SK-N-SH (cell line): ENCODE measurements around the gene NAALADL2. TPM values are rescaled to one million over a fixed set of nuclear protein-coding genes. Genes with fewer than 3 reads are reported as not detected.

Source experiments
- CTCF ChIA-PET: fragments of 300-600, 350-600 bp; formaldehyde crosslinking; extraction: SDS; loops from one replicate; lab custom pipeline; 2021; lab: Yijun Ruan, JAX
- POLR2A ChIA-PET: fragments of 350-600 bp; sonication (Branson Sonifier 250); formaldehyde crosslinking; extraction: SDS; loops from one replicate; lab custom pipeline; 2020; ENCODE audit warnings: antibody characterized with exemption, inconsistent platforms; lab: Yijun Ruan, JAX
- DNase-seq: peaks from one replicate; pipeline ENCODE4 v3.0.0; 2012
- H2AFZ ChIP-seq: fragments of 200-600 bp; sonication (generic); 2 replicates; pipeline ENCODE4 v1.8.1; 2016; ENCODE audit warnings: antibody characterized with exemption, mild to moderate bottlenecking, low read depth
- H3F3A ChIP-seq: fragments of 200-600 bp; sonication (generic); replicated peaks from 2 replicates; pipeline ENCODE3; 2016; ENCODE audit warnings: antibody characterized with exemption, mild to moderate bottlenecking; ENCODE audit not compliant: insufficient read depth
- H3K27ac ChIP-seq, 2 experiments: fragments of 200-500 bp in 1 of 2; fragments of 200-600 bp in 1 of 2; sonication (Bioruptor generic) in 1 of 2; sonication (generic), shearing (Covaris generic) in 1 of 2; 2 replicates each; pipeline versions ENCODE4 v1.5.1 to v1.6.1; 2014 to 2016; ENCODE audit warnings: low read depth in 2 of 2, inconsistent platforms in 1 of 2, low read length in 1 of 2, mild to moderate bottlenecking in 1 of 2, mixed read lengths in 1 of 2
- H3K27me3 ChIP-seq: fragments of 200-600 bp; sonication (generic), shearing (Covaris generic); 2 replicates; pipeline ENCODE4 v1.6.1; 2016; ENCODE audit warnings: mixed run types; ENCODE audit not compliant: insufficient read depth
- H3K36me3 ChIP-seq, 2 experiments: fragments of 200-500 bp in 1 of 2; fragments of 200-600 bp in 1 of 2; sonication (Bioruptor generic) in 1 of 2; sonication (generic) in 1 of 2; replicated peaks in 1 of 2; 2 replicates each; pipeline versions ENCODE3 to v1.5.1; 2014 to 2016; ENCODE audit warnings: low read length in 1 of 2, mild to moderate bottlenecking in 1 of 2; ENCODE audit not compliant: insufficient read depth in 2 of 2, control insufficient read depth in 1 of 2
- H3K4me1 ChIP-seq, 2 experiments: fragments of 200-500 bp in 1 of 2; fragments of 200-600 bp in 1 of 2; sonication (Bioruptor generic) in 1 of 2; sonication (generic), shearing (Covaris generic) in 1 of 2; 2 replicates each; pipeline versions ENCODE4 v1.5.1 to v1.6.1; 2014 to 2016; ENCODE audit warnings: low read depth in 1 of 2, low read length in 1 of 2, mixed run types in 1 of 2; ENCODE audit not compliant: insufficient read depth in 2 of 2, control insufficient read depth in 1 of 2
- H3K4me2 ChIP-seq: fragments of 200-600 bp; sonication (generic), shearing (Covaris generic); 2 replicates; pipeline ENCODE4 v1.6.1; 2017; ENCODE audit warnings: mixed run types
- H3K4me3 ChIP-seq, 2 experiments: fragments of 200-500 bp in 1 of 2; fragments of 200-600 bp in 1 of 2; sonication (Bioruptor generic) in 1 of 2; sonication (generic), shearing (Covaris generic) in 1 of 2; 2 replicates each; pipeline versions ENCODE4 v1.5.1 to v1.8.1; 2014 to 2016; ENCODE audit warnings: low read depth in 2 of 2, inconsistent platforms in 1 of 2, low read length in 1 of 2, mild to moderate bottlenecking in 1 of 2, mixed read lengths in 1 of 2, moderate library complexity in 1 of 2
- H3K79me2 ChIP-seq: fragments of 200-600 bp; sonication (generic); 2 replicates; pipeline ENCODE4 v1.8.1; 2017; ENCODE audit warnings: mild to moderate bottlenecking; ENCODE audit not compliant: insufficient read depth
- H3K9ac ChIP-seq: fragments of 200-600 bp; sonication (generic); 2 replicates; pipeline ENCODE4 v1.6.1; 2017; ENCODE audit warnings: mixed run types
- H3K9me2 ChIP-seq: fragments of 200-600 bp; sonication (generic); 2 replicates; pipeline ENCODE4 v1.6.1; 2017; ENCODE audit warnings: mixed run types
- H3K9me3 ChIP-seq: fragments of 200-600 bp; sonication (generic); 2 replicates; pipeline ENCODE4 v1.6.1; 2017; ENCODE audit warnings: mixed run types, mild to moderate bottlenecking, moderate library complexity
- H4K20me1 ChIP-seq: fragments of 200-600 bp; sonication (generic); 2 replicates; pipeline ENCODE4 v1.6.1; 2017; ENCODE audit warnings: mild to moderate bottlenecking, mixed run types; ENCODE audit not compliant: insufficient read depth
- FOSL2 ChIP-seq: IDR thresholded peaks from 2 replicates; pipeline ENCODE4 v1.4.0; 2012; ENCODE audit warnings: low read depth, mild to moderate bottlenecking, moderate library complexity, borderline replicate concordance
- JUND ChIP-seq: IDR thresholded peaks from 2 replicates; pipeline ENCODE4 v1.4.0; 2012
- TCF12 ChIP-seq: IDR thresholded peaks from 2 replicates; pipeline ENCODE4 v1.4.0; 2012
- WGBS: methylation state at CpG from one replicate; pipeline ENCODE4 v1.1.6; 2017; ENCODE audit warnings: low lambda C conversion rate; 5-methylcytosine and 5-hydroxymethylcytosine counted together
- polyA plus RNA-seq, 3 experiments: library from polyadenylated mRNA; depleted of rRNA; stranded (reverse); fragments of >200 nt; gene quantifications; 2 replicates each; pipeline ENCODE4 v1.2.3, GENCODE V29; 2012
- TF ChIP-seq, protein P1 (sequence below): IDR thresholded peaks from 2 replicates; pipeline ENCODE4 v1.6.1; 2012; ENCODE audit warnings: mild to moderate bottlenecking, low read depth, low read length, moderate library complexity
- TF ChIP-seq, protein P2 (sequence below): fragments of 200-600 bp; sonication (generic); IDR thresholded peaks from 2 replicates; pipeline ENCODE4 v1.6.1; 2017; ENCODE audit warnings: antibody characterized with exemption, mild to moderate bottlenecking, moderate library complexity

NAALADL2 gene
- polyA plus RNA-seq, 1 of the 3 experiments (the other 2 are of a cell fraction): 1.2 TPM

- H3K4me2 ChIP-seq: no peak overlapping the region
- H3K9me2 ChIP-seq: no peaks in the 10 kb centered on the region
Measured at GRCh38 chr3:175338775-175339535, 479.8 kb downstream of the NAALADL2 start.

GRCh38 chr3:175340338-175341015 lies 481.3 kb downstream of the NAALADL2 start:
- Histone ChIP-seq H2AFZ (no peak overlapping the region), H3K4me2 (no peak overlapping the region)
- CTCF ChIA-PET: no interaction called here
- TF ChIP-seq, protein P1, sequence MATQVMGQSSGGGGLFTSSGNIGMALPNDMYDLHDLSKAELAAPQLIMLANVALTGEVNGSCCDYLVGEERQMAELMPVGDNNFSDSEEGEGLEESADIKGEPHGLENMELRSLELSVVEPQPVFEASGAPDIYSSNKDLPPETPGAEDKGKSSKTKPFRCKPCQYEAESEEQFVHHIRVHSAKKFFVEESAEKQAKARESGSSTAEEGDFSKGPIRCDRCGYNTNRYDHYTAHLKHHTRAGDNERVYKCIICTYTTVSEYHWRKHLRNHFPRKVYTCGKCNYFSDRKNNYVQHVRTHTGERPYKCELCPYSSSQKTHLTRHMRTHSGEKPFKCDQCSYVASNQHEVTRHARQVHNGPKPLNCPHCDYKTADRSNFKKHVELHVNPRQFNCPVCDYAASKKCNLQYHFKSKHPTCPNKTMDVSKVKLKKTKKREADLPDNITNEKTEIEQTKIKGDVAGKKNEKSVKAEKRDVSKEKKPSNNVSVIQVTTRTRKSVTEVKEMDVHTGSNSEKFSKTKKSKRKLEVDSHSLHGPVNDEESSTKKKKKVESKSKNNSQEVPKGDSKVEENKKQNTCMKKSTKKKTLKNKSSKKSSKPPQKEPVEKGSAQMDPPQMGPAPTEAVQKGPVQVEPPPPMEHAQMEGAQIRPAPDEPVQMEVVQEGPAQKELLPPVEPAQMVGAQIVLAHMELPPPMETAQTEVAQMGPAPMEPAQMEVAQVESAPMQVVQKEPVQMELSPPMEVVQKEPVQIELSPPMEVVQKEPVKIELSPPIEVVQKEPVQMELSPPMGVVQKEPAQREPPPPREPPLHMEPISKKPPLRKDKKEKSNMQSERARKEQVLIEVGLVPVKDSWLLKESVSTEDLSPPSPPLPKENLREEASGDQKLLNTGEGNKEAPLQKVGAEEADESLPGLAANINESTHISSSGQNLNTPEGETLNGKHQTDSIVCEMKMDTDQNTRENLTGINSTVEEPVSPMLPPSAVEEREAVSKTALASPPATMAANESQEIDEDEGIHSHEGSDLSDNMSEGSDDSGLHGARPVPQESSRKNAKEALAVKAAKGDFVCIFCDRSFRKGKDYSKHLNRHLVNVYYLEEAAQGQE: peak; percentile 82; the same call in 1 of the 2 replicates
- TF ChIP-seq TCF12: no peak
- TF ChIP-seq, all 33 proteins: peak for 1
- H3F3A ChIP-seq: no peaks in the 10 kb centered on the region
- H3K27me3 ChIP-seq: no peaks in the 10 kb centered on the region
- no peak for DNase-seq
- H3K27ac ChIP-seq: no peak overlapping the region
- WGBS: 96% methylated on average over 2 of the region's 2 CpGs
- H3K4me1 ChIP-seq: peaks cover 3 to 12% of the 10 kb centered on the region in 2 experiments; a peak in 2 of 4 replicates
- POLR2A ChIA-PET: no interaction called here
- H3K9me3 ChIP-seq: no peaks in the 10 kb centered on the region
- H3K9ac ChIP-seq: no peak overlapping the region
- no peak overlapping the region for H3K4me3 ChIP-seq
- H3K79me2 ChIP-seq: no peaks in the 10 kb centered on the region
- no peaks in the 10 kb centered on the region for H4K20me1 ChIP-seq
- H3K9me2 ChIP-seq: no peaks in the 10 kb centered on the region
- no peaks in the 10 kb centered on the region for H3K36me3 ChIP-seq

More at GRCh38 chr3:175338775-175339535, 479.8 kb downstream of the NAALADL2 start:
- Histone ChIP-seq H3K36me3 (no peaks in the 10 kb centered on the region), H3F3A (no peaks in the 10 kb centered on the region), H4K20me1 (no peaks in the 10 kb centered on the region), H2AFZ (no peak overlapping the region), H3K4me3 (no peak overlapping the region), H3K27me3 (no peaks in the 10 kb centered on the region), H3K4me1 (peaks cover 3 to 16% of the 10 kb centered on the region in 2 experiments; a peak in 2 of 4 replicates), H3K9me3 (no peaks in the 10 kb centered on the region), H3K27ac (no peak overlapping the region), H3K9ac (no peak overlapping the region), H3K79me2 (no peaks in the 10 kb centered on the region)
- WGBS: 70% methylated on average over 7 of the region's 7 CpGs
- DNase-seq: no peak
- ChIA-PET POLR2A (no interaction called here), CTCF (no interaction called here)
- TF ChIP-seq JUND (peak; percentile 31; the same call in 1 of the 2 replicates), FOSL2 (0 out of 2 replicates have a peak, but pooled peaks have one; percentile 41)
- TF ChIP-seq, protein P2, sequence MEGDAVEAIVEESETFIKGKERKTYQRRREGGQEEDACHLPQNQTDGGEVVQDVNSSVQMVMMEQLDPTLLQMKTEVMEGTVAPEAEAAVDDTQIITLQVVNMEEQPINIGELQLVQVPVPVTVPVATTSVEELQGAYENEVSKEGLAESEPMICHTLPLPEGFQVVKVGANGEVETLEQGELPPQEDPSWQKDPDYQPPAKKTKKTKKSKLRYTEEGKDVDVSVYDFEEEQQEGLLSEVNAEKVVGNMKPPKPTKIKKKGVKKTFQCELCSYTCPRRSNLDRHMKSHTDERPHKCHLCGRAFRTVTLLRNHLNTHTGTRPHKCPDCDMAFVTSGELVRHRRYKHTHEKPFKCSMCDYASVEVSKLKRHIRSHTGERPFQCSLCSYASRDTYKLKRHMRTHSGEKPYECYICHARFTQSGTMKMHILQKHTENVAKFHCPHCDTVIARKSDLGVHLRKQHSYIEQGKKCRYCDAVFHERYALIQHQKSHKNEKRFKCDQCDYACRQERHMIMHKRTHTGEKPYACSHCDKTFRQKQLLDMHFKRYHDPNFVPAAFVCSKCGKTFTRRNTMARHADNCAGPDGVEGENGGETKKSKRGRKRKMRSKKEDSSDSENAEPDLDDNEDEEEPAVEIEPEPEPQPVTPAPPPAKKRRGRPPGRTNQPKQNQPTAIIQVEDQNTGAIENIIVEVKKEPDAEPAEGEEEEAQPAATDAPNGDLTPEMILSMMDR: no peak
